Lower leg skin (tissue), 3 donors: Measurements from ENCODE around the gene HEMGN.

Experiments used
- POLR2A ChIP-seq, 2 donors: fragments of 450-650 bp; IDR thresholded peaks; one replicate each; pipeline ENCODE4 v1.6.1; 2016 to 2017; ENCODE audit warnings: antibody characterized with exemption in 2 of 2, mild to moderate bottlenecking in 1 of 2, moderate library complexity in 1 of 2
- TF ChIP-seq, protein P1 (sequence below), 3 donors: fragments of 450-650 bp; IDR thresholded peaks; one replicate each; pipeline ENCODE4 v1.5.1; 2016; ENCODE audit warnings: antibody characterized with exemption in 3 of 3, mild to moderate bottlenecking in 3 of 3, moderate library complexity in 2 of 3

DNA sequence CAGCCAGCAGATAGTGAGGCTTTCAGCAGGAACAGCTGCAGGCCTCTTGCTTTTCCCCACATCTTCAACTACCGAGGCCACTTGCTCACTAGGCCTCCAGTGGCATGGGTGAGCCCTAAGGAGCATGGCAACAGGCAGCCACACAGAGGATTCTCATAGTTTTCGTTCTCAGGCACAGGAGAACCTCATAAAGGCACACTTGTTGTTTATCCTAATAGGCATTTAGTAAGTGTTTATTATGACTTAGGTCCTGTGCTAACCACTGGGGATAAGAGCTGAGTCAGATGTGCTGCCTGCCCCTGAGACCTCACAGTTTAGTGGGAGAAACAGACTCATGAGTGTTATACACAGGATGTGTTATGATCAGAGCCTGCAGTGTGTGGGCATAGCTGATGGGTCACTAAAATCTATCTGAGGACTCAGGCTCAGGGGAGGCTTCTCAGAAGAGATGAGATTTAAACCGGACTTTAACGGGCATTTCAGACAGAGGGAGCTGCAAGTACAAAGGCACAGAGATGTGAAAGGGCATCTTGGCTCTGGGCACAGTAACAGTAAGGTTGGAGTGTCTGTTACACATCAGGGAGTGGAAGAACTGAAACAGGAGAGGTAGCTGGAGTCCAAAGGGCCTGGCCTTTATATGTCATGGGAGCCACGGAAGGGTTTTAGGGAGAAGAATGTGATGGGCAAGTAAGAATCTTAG is 21.0 kb upstream of the HEMGN start:
- TF ChIP-seq, protein P1, sequence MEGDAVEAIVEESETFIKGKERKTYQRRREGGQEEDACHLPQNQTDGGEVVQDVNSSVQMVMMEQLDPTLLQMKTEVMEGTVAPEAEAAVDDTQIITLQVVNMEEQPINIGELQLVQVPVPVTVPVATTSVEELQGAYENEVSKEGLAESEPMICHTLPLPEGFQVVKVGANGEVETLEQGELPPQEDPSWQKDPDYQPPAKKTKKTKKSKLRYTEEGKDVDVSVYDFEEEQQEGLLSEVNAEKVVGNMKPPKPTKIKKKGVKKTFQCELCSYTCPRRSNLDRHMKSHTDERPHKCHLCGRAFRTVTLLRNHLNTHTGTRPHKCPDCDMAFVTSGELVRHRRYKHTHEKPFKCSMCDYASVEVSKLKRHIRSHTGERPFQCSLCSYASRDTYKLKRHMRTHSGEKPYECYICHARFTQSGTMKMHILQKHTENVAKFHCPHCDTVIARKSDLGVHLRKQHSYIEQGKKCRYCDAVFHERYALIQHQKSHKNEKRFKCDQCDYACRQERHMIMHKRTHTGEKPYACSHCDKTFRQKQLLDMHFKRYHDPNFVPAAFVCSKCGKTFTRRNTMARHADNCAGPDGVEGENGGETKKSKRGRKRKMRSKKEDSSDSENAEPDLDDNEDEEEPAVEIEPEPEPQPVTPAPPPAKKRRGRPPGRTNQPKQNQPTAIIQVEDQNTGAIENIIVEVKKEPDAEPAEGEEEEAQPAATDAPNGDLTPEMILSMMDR (IDR thresholded peaks at IDR 0.05), result no peak
- no peak for TF ChIP-seq POLR2A (IDR thresholded peaks at IDR 0.05)
